Astrocyte of the spinal cord (primary cell): ENCODE results near the gene PCSK5.

Source experiments
- DNase-seq: peaks from one replicate; pipeline ENCODE4 v3.0.0; 2011; ENCODE audit warnings: low read depth, low spot score
- H3K4me3 ChIP-seq: 2 replicates; pipeline ENCODE4 v1.5.1; 2011; ENCODE audit warnings: low read depth, mild to moderate bottlenecking, low read length, moderate library complexity
- CTCF ChIP-seq: IDR thresholded peaks from 2 replicates; pipeline ENCODE4 v1.5.1; 2012; ENCODE audit warnings: low read depth, mild to moderate bottlenecking, low read length, inconsistent platforms
- in situ Hi-C: cut with HindIII; loops from 2 replicates; pipeline ENCODE4 v1.10.0; 2017; ENCODE audit warnings: low sequenced_read_pairs

The PCSK5 gene

GRCh38 chr9:76395381-76395780 lies 504.9 kb downstream of the PCSK5 start:
- TF ChIP-seq CTCF, result no peak
- no peak for DNase-seq
- in situ Hi-C loops, result no loop called here
- no peak overlapping the region for H3K4me3 ChIP-seq

- in situ Hi-C loops, result no loop called here
- no peak for DNase-seq
- H3K4me3 ChIP-seq, result no peak overlapping the region
- no peak for TF ChIP-seq CTCF
Measured at GRCh38 chr9:76396144-76396543, 505.7 kb downstream of the PCSK5 start.

- in situ Hi-C loops, result no loop called here
- DNase-seq, result no peak
Measured at GRCh38 chr9:76396597-76396996, 506.1 kb downstream of the PCSK5 start.

GRCh38 chr9:76399856-76400255 lies 509.4 kb downstream of the PCSK5 start:
- no peak for TF ChIP-seq CTCF
- in situ Hi-C loops, result no loop called here
- no peak for DNase-seq
- H3K4me3 ChIP-seq, result no peak overlapping the region

More at GRCh38 chr9:76396597-76396996, 506.1 kb downstream of the PCSK5 start:
- no peak for TF ChIP-seq CTCF
- H3K4me3 ChIP-seq, result no peak overlapping the region

- no peak for DNase-seq
- TF ChIP-seq CTCF, result no peak
- no peak overlapping the region for H3K4me3 ChIP-seq
- in situ Hi-C loops, result no loop called here
Measured at GRCh38 chr9:76400534-76401096, 510.1 kb downstream of the PCSK5 start.

- TF ChIP-seq CTCF, result no peak
- H3K4me3 ChIP-seq, result no peak overlapping the region
- in situ Hi-C loops, result no loop called here
- DNase-seq, result no peak
Measured at GRCh38 chr9:76401176-76401575, 510.7 kb downstream of the PCSK5 start.
